CMK (cell line): ENCODE data around the gene ANKRD13B.

Experiments used
- DNase-seq: peaks from one replicate; pipeline ENCODE4 v3.0.0-alpha.2; 2010; ENCODE audit warnings: low read depth

Gene ANKRD13B

GRCh38 chr17:29568331-29569244 lies 24.3 kb upstream of the ANKRD13B start, which contains the start of gene TP53I13:
TP53I13 (plus strand) TSS chr17:29568701; CDS start chr17:29568759, 58 bp downstream.
- no peak for DNase-seq

- DNase-seq: no peak
Measured at GRCh38 chr17:29569245-29569950, 23.5 kb upstream of the ANKRD13B start.

GRCh38 chr17:29570521-29570920 lies 22.4 kb upstream of the ANKRD13B start:
- no peak for DNase-seq

- DNase-seq: no peak
Measured at GRCh38 chr17:29571486-29571882, 21.4 kb upstream of the ANKRD13B start.

GRCh38 chr17:29571883-29572681 lies 20.9 kb upstream of the ANKRD13B start:
- no peak for DNase-seq

- DNase-seq: no peak
Measured at GRCh38 chr17:29572691-29573557, 20.0 kb upstream of the ANKRD13B start.

- DNase-seq: no peak
Measured at GRCh38 chr17:29573558-29573869, 19.4 kb upstream of the ANKRD13B start.

- no peak for DNase-seq
Measured at GRCh38 chr17:29573871-29574731, 18.8 kb upstream of the ANKRD13B start.

- no peak for DNase-seq
Measured at GRCh38 chr17:29574732-29575510, 18.0 kb upstream of the ANKRD13B start.

GRCh38 chr17:29575511-29576213 lies 17.3 kb upstream of the ANKRD13B start:
- DNase-seq: no peak

- no peak for DNase-seq
Measured at GRCh38 chr17:29576214-29577000, 16.5 kb upstream of the ANKRD13B start.

GRCh38 chr17:29577001-29577370 lies 15.9 kb upstream of the ANKRD13B start:
- no peak for DNase-seq

- DNase-seq: no peak
Measured at GRCh38 chr17:29577385-29578211, 15.3 kb upstream of the ANKRD13B start.

GRCh38 chr17:29578626-29579485 lies 14.1 kb upstream of the ANKRD13B start:
- no peak for DNase-seq

GRCh38 chr17:29579866-29580771 lies 12.8 kb upstream of the ANKRD13B start:
- DNase-seq: no peak
